Gastrocnemius medialis (tissue), 4 donors: Measurements from ENCODE around the gene CCDC170. TPM values are rescaled to one million over a fixed set of nuclear protein-coding genes. Genes with fewer than 3 reads are reported as not detected.

Experiments
- ATAC-seq, 2 donors: fragments of 150-250 bp; one replicate each; pipeline ENCODE4 v1.9.1; 2016
- DNase-seq, 2 donors: peaks; one replicate each; pipeline ENCODE4 v3.0.0-alpha.2; 2019
- H3K27ac ChIP-seq, 4 donors: fragments of 200-600 bp; sonication (generic); 1 replicate in 1 of 4; 2 replicates in 3 of 4; pipeline ENCODE4 v1.5.1; 2016 to 2018; ENCODE audit warnings: mild to moderate bottlenecking in 2 of 4, moderate library complexity in 1 of 4
- H3K27me3 ChIP-seq, 3 donors: fragments of 200-600 bp; sonication (generic) in 2 of 3; 1 replicate in 1 of 3; 2 replicates in 2 of 3; pipeline versions ENCODE4 v1.5.1 to v1.6.0; 2016 to 2019; ENCODE audit warnings: mild to moderate bottlenecking in 1 of 3, moderate library complexity in 1 of 3
- H3K36me3 ChIP-seq, 2 donors: fragments of 200-600 bp; sonication (generic) in 1 of 2; one replicate each; pipeline ENCODE4 v1.5.1; 2017 to 2018
- H3K4me1 ChIP-seq, 2 donors: fragments of 200-600 bp; sonication (generic) in 1 of 2; one replicate each; pipeline ENCODE4 v1.5.1; 2016 to 2017; ENCODE audit warnings: mild to moderate bottlenecking in 2 of 2
- H3K4me3 ChIP-seq, 4 donors: fragments of 200-600 bp; sonication (generic) in 3 of 4; 1 replicate in 1 of 4; 2 replicates in 3 of 4; pipeline ENCODE4 v1.5.1; 2016 to 2019; ENCODE audit warnings: mild to moderate bottlenecking in 2 of 4
- H3K9me3 ChIP-seq, 3 donors: fragments of 200-600 bp; sonication (generic) in 2 of 3; 1 replicate in 1 of 3; 2 replicates in 2 of 3; pipeline ENCODE4 v1.5.1; 2016 to 2019
- POLR2A ChIP-seq, 2 donors: fragments of 450-650 bp; IDR thresholded peaks; one replicate each; pipeline ENCODE4 v1.6.1; 2017; ENCODE audit warnings: antibody characterized with exemption in 2 of 2, mild to moderate bottlenecking in 2 of 2, moderate library complexity in 2 of 2
- in situ Hi-C, 4 donors: fragments of 200-750 bp; cut with MboI; loops; one replicate each; pipeline versions ENCODE4 v1.15.0 to v1.8.0; 2017; ENCODE audit warnings: low sequenced_read_pairs in 4 of 4
- intact Hi-C: fragments of 100-400 bp; cut with DNase I; formaldehyde crosslinking; loops from one replicate; pipeline ENCODE4 v1.15.1; 2023; ENCODE audit warnings: low total_unique reads
- total RNA-seq, 4 donors: library from RNA; depleted of rRNA; stranded (reverse); fragments of >200 nt; gene quantifications; one replicate each; pipeline versions ENCODE4 v1.1.0 to v1.2.3, GENCODE V29; 2016
- TF ChIP-seq, protein P1 (sequence below), 5 experiments: fragments of 450-650 bp in 3 of 5; fragments of 200-600 bp in 2 of 5; sonication (generic) in 2 of 5; IDR thresholded peaks in 4 of 5; conservative IDR thresholded peaks in 1 of 5; 1 replicate in 4 of 5; 2 replicates in 1 of 5; pipeline ENCODE4 v1.5.1; 2016 to 2019; ENCODE audit warnings: antibody characterized with exemption in 5 of 5, mild to moderate bottlenecking in 3 of 5, moderate library complexity in 3 of 5

Gene CCDC170
- total RNA-seq, 4 donors from 2014 or later = 0.04 to 0.05 TPM; not detected in 2

DNA sequence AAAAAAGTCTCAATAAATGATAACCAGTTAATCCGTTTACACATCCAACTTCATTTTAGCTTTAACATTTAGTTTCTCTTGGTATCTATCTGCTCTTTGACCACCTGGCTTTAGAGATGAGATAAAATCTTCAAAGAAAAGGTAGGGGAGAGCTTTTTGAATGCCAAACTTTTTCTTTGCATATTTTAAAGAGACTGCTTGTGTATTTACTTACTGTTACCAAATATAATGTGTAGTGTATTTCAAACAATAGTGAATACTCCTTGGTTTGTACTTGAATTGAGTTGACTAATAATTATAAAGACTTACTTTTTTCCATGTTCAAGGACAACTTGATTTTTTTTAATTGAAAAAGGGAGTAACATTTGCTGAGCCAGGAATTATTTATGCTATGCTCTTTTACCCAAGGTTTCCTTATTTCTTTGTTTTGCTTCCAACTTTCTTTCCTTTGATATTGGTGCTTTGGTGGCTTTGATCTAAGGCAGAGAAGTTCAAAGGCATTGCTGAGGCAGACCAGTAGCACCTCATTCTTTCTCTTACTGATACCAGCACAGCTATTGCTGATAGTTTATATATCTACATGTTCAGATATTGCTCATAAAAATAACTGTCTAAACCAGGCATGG lies 7.8 kb downstream of the CCDC170 start:
- intact Hi-C loops (no loop called here), in situ Hi-C loops (no loop called here)
- TF ChIP-seq, protein P1, sequence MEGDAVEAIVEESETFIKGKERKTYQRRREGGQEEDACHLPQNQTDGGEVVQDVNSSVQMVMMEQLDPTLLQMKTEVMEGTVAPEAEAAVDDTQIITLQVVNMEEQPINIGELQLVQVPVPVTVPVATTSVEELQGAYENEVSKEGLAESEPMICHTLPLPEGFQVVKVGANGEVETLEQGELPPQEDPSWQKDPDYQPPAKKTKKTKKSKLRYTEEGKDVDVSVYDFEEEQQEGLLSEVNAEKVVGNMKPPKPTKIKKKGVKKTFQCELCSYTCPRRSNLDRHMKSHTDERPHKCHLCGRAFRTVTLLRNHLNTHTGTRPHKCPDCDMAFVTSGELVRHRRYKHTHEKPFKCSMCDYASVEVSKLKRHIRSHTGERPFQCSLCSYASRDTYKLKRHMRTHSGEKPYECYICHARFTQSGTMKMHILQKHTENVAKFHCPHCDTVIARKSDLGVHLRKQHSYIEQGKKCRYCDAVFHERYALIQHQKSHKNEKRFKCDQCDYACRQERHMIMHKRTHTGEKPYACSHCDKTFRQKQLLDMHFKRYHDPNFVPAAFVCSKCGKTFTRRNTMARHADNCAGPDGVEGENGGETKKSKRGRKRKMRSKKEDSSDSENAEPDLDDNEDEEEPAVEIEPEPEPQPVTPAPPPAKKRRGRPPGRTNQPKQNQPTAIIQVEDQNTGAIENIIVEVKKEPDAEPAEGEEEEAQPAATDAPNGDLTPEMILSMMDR (IDR thresholded peaks at IDR 0.05 in 4 of 5, conservative IDR thresholded peaks at IDR 0.05 in 1 of 5) = no peak
- no peak for TF ChIP-seq POLR2A (IDR thresholded peaks at IDR 0.05)
- Histone ChIP-seq H3K4me3 (no peak overlapping the region), H3K9me3 (no peaks in the 10 kb centered on the region), H3K27ac (no peak overlapping the region), H3K27me3 (peaks cover 0 to 4% (median 2%) of the 10 kb centered on the region in 3 donors), H3K36me3 (no peaks in the 10 kb centered on the region), H3K4me1 (no peaks in the 10 kb centered on the region)
- ATAC-seq (no peak), DNase-seq (no peak)

DNA sequence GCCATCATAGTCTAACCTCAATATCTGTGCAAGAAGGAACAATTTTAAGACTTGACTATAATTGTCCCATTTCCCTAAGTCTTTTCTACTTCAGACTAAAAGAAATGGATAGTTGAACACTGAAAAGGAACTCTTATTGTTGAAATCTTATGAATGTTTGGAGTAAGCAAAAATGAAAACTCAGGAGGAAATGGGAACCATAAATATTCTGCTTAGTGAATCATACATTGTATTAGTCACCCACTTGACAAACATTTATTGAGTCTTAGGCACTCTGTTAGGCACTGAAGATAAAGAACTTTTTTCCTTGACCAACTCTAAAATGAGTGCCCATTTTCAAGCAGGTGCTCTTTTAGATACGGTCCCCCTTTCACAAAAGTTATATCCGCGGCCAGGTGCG lies 8.7 kb downstream of the CCDC170 start:
- DNase-seq (no peak), ATAC-seq (no peak)
- Histone ChIP-seq H3K27ac (no peak overlapping the region), H3K9me3 (no peaks in the 10 kb centered on the region), H3K36me3 (no peaks in the 10 kb centered on the region), H3K4me1 (no peaks in the 10 kb centered on the region), H3K27me3 (peaks cover 0 to 2% (median 0%) of the 10 kb centered on the region in 3 donors), H3K4me3 (no peak overlapping the region)
- in situ Hi-C loops = no loop called here
- intact Hi-C loops = no loop called here
- TF ChIP-seq POLR2A (IDR thresholded peaks at IDR 0.05) = no peak
- TF ChIP-seq, protein P1 (IDR thresholded peaks at IDR 0.05 in 4 of 5, conservative IDR thresholded peaks at IDR 0.05 in 1 of 5) = no peak

DNA sequence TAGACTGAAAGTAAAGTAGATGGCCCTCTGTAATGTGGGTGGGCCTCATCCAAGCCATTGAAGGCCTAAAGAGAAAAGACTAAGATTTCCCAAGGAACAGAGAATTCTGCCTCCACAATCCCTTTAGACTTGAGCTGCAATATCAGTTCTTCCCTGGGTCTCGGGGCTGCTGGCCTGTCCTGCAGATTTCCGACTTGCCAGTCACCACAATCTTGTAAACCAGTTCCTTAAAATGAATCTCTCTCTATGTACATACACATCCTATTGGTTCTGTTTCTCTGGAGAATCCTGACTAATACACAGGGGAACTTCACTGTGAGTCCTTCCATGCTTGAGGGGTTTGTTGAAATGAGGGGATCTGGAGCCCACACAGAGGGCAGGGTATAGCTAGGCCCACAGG lies 12.9 kb downstream of the CCDC170 start:
- intact Hi-C loops (no loop called here), in situ Hi-C loops (no loop called here)
- Histone ChIP-seq H3K27me3 (no peaks in the 10 kb centered on the region), H3K4me3 (no peak overlapping the region), H3K9me3 (no peaks in the 10 kb centered on the region), H3K27ac (no peak overlapping the region), H3K36me3 (no peaks in the 10 kb centered on the region), H3K4me1 (no peaks in the 10 kb centered on the region)
- TF ChIP-seq, protein P1 (IDR thresholded peaks at IDR 0.05 in 4 of 5, conservative IDR thresholded peaks at IDR 0.05 in 1 of 5) = no peak
- TF ChIP-seq POLR2A (IDR thresholded peaks at IDR 0.05) = no peak
- ATAC-seq = no peak
- peak in 1 of 2 donors; percentile 13 for DNase-seq

DNA sequence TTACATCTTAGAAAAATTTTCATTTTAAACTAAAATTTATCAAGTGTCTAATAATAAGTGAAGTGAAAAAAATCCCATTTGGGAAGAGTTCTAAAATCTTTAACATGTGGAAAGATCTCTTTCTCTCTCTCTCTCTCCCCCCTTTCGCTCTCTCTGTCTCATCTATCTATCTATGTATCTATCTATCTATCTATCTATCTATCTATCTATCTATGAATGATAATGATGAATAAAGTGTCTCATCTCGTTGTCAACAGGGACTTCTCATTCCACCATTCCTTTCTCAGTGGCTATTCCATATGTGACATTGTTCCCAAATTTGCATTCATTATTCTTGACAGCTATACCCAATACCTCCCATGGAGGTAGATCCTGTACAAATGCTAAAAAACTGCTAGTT lies 15.2 kb downstream of the CCDC170 start:
- no peaks in the 10 kb centered on the region for H3K9me3 ChIP-seq
- TF ChIP-seq, protein P1 (IDR thresholded peaks at IDR 0.05 in 4 of 5, conservative IDR thresholded peaks at IDR 0.05 in 1 of 5) = no peak
- TF ChIP-seq POLR2A (IDR thresholded peaks at IDR 0.05) = no peak
- DNase-seq (no peak), ATAC-seq (no peak)
- in situ Hi-C loops = no loop called here
- no peaks in the 10 kb centered on the region for H3K4me1 ChIP-seq
- no peak overlapping the region for H3K4me3 ChIP-seq
- intact Hi-C loops = no loop called here
- no peak overlapping the region for H3K27ac ChIP-seq
- H3K27me3 ChIP-seq = no peaks in the 10 kb centered on the region
- no peaks in the 10 kb centered on the region for H3K36me3 ChIP-seq

DNA sequence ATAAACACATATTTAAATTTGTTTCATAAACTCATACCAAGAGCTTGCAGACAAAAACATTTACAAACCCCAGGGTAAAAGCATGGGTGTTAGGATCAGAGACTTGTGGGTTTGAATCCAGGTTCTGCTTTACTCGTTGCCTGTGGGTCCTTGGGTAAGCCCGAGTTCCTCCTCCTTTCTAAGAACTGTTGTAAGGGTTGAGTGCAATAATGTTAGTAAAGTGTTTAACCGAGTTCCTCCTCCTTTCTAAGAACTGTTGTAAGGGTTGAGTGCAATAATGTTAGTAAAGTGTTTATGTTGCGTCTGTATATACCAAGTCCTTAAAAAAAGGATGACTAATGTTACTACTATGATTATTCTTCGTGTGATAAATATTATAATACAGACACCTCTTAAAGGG lies 18.7 kb downstream of the CCDC170 start:
- in situ Hi-C loops = no loop called here
- Histone ChIP-seq H3K36me3 (no peaks in the 10 kb centered on the region), H3K4me1 (no peaks in the 10 kb centered on the region), H3K27ac (no peak overlapping the region), H3K9me3 (no peaks in the 10 kb centered on the region), H3K27me3 (no peaks in the 10 kb centered on the region), H3K4me3 (no peak overlapping the region)
- ATAC-seq = no peak
- no peak for TF ChIP-seq POLR2A (IDR thresholded peaks at IDR 0.05)
- TF ChIP-seq, protein P1 (IDR thresholded peaks at IDR 0.05 in 4 of 5, conservative IDR thresholded peaks at IDR 0.05 in 1 of 5) = no peak
- DNase-seq = no peak
- intact Hi-C loops = no loop called here
